OCI-LY1 (cell line): ENCODE data around the gene GXYLT2.

ENCODE experiments used
- EZH2 ChIP-seq: fragments of 200-600 bp; sonication (generic), shearing (Covaris generic); IDR thresholded peaks from 2 replicates; pipeline ENCODE4 v1.8.0; 2017; ENCODE audit warnings: borderline replicate concordance, mixed run types, mild to moderate bottlenecking, antibody characterized with exemption, low read length, moderate library complexity, mixed read lengths
- TF ChIP-seq, protein P1 (sequence below): fragments of 200-600 bp; sonication (generic), shearing (Covaris generic); IDR thresholded peaks from 2 replicates; pipeline ENCODE4 v1.5.1; 2017; ENCODE audit warnings: mild to moderate bottlenecking, antibody characterized with exemption, low read length, moderate library complexity, mixed read lengths

DNA sequence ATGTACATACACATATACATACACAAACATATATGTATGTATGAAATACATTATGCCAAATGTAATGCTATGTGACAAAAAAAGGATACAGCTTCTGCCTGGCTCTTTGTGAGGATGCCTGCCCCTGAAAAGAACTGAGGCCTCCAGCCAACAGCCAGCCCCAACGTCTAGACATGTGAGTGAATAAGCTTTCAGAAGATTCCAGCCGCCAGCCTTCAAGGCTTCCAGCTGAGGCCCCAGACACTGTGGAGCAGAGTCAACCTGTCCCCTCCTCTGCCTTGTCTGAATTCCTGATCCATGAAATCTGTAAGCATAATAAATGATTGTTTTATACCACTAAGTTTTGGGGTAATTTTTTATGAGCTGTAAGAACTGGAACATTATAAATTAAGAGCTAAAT lies 24.7 kb downstream of the GXYLT2 start:
- TF ChIP-seq, protein P1, sequence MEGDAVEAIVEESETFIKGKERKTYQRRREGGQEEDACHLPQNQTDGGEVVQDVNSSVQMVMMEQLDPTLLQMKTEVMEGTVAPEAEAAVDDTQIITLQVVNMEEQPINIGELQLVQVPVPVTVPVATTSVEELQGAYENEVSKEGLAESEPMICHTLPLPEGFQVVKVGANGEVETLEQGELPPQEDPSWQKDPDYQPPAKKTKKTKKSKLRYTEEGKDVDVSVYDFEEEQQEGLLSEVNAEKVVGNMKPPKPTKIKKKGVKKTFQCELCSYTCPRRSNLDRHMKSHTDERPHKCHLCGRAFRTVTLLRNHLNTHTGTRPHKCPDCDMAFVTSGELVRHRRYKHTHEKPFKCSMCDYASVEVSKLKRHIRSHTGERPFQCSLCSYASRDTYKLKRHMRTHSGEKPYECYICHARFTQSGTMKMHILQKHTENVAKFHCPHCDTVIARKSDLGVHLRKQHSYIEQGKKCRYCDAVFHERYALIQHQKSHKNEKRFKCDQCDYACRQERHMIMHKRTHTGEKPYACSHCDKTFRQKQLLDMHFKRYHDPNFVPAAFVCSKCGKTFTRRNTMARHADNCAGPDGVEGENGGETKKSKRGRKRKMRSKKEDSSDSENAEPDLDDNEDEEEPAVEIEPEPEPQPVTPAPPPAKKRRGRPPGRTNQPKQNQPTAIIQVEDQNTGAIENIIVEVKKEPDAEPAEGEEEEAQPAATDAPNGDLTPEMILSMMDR, result no peak
- no peak for TF ChIP-seq EZH2
